ELR (cell line): ENCODE measurements around the gene MB21D2.

ENCODE experiments used
- DNase-seq: peaks from one replicate; pipeline ENCODE4 v3.0.0-alpha.2; 2015; ENCODE audit warnings: low read depth

Gene MB21D2

DNA sequence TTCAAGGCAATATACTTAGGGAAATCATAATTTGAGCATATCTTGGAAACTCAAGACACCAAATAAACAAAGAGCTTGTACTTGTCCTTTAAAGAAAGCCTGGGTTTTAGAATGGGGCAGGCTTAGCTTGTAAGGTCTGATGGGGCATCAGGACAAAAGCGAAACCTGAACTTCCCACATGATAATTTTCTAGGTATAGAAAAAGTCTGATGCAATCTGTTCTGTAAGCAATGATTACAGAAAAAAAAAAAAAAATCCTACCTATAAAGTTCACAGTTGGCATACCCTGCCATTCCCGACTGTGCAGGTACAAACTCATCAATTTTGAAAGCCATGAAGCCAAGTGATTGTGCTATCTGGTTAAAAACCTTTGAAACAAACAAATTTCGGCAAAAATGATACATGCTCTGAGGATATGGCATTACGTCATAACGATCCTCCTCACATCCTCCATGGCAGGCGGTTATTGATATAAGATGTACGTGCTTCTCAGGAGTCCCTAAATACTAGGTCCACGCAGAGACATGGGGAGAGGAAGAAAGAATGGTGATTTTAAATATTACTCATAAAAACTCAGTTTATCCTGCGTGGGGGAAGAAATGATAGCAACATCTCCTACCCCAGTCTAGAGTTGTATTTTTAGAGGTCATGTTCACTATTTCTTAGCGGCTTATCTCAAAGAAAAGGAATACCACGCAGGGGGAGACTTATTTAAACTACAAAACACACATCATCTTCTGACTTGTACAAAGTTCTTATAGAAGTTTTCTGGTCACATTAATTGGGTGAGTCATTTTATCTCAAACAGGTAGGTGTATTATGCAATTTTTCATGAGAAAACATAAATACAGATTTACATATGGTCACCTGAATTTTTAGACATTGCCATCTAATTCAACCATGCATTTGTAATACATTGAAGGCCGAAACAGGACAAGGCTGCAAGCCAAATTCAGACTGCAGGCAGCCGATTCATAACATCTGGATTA lies 27.0 kb downstream of the MB21D2 start:
- no peak for DNase-seq

DNA sequence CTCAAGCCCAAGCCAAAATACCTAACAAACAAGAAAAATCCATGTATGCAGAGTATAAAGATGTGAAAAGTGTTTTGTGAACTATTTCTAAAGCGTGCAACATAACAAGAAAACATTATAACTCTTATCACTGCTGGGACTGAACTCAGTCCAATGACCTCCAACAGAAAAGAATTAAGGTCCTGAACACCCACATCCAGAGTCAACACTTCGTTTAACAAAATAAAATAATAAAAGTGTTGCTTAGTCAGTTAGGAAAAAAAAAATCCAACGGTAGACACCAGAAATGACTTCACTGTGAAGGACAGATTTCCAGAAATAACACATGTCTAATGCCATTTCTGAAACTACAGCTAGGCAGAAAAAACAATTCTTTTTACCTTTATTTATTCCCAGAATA lies 28.0 kb downstream of the MB21D2 start:
- DNase-seq, result no peak

DNA sequence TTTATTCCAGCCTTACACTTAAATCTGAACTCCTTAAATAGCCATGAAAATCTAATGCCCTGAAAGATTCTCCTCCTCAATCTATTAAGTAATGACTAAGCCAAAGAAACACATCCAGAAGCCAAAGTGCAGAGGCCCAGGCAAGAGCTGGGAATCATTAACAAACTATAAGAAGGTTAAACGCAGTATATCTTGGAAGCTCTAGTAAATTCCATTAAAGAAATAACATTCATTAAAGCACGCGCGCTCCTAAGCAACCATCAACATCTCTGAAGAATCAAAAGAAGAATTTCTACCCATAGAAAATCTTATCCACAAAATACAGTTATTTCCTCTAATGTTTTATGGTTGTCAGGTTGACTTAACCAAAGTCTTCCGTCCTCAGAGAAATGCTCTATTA lies 29.5 kb downstream of the MB21D2 start:
- DNase-seq, result peak; percentile 37

DNA sequence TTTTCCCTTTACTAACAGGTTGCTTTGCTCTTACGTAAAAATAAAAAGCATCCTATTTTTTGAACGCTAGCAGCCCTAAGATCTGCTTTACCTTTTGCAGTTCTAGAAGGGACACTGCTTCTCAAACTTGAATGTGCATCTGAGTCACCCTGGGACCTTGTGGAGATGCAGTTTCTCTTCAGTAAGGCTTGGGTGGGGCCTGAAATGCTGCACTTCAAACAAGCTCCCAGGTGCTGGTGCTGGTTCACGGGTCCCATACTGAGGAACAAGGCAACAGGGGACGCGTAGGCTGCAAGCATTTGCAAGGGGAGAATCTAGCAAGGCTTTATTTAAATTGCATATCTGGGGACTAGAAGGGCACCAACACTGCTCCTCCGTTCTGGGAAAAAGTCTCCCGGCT lies 30.0 kb downstream of the MB21D2 start:
- DNase-seq, result peak; percentile 64

DNA sequence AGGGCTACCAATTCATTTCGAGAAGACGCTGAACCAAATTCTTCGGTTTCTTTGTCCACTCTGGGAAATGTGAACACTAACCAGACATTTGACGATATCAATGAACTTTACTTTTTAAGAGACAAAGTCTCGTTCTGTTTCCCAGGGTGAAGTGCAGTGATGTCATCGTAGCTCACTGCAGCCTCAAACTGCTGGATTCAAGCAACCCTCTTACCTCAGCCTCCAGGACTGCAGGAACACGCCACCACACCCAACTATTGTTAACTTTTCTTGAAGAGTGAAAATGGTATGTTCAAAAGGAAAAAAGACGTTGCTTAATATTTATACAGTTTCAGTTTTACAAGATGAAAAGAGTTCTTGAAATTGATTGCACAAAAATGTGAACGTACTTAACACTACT lies 30.6 kb downstream of the MB21D2 start:
- DNase-seq, result peak; percentile 86

DNA sequence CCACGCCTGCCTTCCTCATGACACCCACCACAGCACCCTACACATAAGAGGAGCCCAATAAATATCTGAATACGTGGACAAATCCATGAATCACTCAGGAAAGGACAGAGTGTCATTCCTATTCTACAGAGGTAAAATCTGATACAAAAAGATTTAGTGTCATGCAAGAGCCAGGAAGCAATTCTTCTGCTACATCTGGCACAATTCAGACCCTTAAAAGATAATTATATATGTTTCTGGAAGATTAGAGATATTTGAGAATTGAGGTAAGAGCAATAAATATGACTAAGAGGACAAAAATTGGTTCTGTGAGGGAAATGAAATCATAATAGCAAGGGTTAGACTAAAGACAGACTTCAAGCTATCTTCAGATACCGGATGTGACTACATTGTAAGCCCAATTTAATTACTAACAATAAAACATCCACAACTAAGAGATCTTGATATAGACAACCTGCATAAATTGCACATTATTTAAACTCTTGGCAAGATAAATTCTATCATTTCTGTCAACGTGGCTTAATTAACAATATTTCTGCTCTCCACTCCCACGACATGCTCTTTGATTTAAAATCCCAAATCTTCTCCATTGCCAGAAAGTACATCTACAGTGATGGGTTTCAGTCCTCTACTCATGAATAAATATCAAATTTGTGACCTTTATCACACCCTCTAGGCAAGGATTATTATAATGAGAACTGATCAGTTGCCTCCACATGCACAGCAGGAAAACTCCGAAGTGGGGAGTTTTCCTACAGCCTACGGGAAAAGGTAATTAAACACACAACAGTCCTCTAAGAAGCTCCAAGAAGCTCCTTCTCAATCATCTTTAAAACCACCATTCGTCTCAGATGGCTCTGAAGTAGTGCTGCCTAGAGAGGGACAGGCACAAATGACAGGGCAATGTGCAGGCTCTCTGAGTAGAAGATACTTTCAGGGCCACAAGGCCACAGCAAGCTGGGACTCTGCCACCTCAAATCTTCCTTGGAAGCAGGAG lies 32.6 kb downstream of the MB21D2 start:
- DNase-seq, result peak; percentile 93

DNA sequence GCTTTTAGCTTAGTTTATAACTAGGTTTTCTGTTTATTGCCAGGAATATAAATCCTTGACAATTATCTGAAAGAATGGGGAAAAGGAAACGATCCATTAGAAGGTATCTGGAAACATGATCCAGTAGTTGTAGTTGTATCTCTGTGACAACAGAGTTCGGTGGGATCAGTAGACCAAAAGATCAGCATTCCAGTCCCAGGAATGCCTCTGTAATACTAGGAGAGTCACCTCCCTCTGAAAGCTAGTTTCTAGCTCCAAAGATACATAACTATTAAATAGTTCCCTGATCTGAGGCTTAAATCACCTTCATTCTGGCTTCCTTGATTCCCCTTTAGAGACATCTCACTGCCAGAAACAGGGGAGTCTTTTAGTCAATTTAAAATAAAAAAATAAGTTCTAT lies 34.1 kb downstream of the MB21D2 start:
- DNase-seq, result no peak

DNA sequence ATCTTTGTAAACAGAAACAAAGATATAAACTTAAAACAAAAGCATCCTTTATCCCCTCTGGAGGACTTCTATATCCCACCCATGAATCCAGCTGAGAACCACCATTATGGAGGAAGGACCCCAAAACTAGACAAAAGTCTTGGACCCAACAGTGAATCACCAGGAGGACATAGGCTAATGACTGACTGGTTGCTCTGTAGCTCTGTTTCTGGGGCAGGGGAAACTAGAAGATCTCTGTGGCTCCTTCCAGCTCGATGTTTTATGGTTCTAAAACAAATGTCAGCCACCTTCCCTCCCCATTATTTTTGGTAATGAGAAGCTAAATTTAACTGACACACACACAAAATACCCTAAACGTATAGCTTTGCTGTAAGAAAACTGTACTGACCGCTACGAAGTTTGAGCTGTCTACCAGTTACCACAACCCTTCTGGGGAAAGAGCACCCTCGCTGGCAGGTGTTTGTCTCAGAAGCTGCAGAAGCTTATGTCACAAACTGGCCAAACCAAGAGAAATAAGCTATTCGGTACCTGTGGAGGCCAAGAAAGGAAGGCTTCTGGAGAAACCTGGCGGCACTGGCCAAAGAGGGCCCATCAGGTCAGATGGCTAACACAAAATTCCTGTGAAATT lies 36.4 kb downstream of the MB21D2 start:
- DNase-seq, result no peak

DNA sequence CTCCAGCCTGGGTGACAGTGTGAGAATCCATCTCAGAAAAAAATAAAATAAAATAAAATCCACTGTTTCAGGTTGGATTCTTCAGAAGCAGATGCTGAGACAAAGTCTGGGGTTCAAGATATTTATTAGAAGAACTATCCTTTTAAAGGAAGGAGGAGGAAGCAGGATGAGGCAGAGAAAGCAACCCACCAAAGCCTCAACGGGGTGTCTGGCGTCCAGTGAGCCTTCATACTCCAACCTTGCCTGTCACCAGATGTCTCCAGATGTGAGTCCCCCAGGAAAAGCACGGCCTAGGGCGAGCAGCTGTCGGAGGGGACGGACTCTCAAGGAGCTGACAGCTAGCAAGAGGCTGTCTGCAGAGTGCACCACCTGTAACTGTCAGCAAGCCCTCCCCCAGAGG lies 37.3 kb downstream of the MB21D2 start:
- DNase-seq, result no peak

DNA sequence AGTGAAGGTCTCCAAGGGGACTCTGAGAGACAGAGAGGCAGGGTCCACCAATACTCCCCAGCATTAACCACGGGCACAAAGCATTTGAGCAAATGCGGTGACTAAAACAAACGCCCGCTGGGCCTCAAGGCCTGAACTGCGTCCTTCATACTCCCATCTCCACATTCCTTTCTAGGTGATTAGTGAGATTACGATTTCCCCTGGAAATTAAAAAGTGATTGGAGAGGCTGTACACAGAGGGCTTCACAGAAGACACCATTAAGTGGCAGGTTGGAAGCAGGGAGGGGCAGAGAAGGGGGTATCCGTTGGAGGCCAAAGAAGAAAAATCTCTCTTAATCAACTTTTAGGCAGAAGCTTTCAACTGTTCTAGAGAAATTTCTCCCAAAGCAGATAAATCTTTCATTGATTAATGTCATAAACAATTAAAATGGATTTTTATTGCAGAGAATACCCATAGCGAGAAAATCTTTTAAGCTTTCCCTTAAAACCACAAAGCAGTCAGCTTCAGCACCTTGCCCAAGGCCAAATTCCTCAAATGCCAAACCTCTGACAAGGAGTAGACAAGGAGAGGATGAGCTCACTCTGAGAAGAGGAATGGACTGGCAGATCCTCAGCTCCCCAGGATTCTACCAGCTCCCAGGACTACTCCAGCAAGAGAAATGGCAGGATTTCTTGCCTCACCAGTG lies 38.2 kb downstream of the MB21D2 start:
- peak; percentile 100 for DNase-seq

DNA sequence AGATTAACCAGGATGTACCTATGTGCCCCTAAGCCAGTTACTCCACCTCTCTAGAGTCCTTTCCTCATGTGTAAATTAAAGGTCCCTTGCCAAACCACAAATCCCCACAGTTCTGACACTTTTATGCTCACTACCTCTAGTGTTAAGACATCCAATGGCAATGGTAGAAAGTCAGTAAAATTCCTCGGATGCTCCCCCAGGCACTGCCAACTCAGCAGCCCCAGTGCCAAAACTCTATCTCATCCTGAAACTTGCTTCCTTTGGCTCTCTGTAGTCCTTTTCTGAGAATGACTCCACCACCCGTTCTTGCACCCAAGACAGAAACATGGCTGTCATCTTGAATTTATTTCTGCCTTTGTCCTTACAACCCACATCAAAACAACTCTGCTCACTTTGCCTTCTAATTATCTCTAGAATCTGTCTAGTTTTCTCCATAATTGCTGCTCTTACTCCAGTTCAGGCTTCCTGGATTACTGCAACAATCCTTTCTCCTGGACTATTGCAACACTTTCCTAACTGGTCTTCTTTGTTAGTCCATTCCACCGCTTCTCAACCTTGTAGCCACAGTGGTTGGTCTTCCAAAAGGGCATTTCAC lies 41.6 kb downstream of the MB21D2 start:
- DNase-seq, result no peak

DNA sequence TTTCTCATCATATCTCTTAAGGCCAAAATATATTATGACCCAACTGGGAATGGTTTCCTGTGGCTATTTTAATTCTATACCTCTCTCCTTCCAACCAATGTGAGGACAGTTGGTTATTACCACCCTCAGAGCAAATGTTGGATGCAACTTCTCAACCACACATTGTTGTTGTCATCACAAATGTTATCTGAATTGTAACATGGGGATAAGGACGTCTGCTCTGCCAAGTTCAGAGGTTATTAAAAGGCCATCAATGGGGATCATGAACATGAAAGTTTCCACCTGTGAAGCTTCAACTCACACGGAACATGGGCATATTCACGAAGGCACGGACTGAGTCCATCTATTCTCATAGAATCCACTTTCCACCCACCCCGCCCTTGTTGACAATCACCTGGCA lies 46.8 kb downstream of the MB21D2 start:
- DNase-seq, result no peak

DNA sequence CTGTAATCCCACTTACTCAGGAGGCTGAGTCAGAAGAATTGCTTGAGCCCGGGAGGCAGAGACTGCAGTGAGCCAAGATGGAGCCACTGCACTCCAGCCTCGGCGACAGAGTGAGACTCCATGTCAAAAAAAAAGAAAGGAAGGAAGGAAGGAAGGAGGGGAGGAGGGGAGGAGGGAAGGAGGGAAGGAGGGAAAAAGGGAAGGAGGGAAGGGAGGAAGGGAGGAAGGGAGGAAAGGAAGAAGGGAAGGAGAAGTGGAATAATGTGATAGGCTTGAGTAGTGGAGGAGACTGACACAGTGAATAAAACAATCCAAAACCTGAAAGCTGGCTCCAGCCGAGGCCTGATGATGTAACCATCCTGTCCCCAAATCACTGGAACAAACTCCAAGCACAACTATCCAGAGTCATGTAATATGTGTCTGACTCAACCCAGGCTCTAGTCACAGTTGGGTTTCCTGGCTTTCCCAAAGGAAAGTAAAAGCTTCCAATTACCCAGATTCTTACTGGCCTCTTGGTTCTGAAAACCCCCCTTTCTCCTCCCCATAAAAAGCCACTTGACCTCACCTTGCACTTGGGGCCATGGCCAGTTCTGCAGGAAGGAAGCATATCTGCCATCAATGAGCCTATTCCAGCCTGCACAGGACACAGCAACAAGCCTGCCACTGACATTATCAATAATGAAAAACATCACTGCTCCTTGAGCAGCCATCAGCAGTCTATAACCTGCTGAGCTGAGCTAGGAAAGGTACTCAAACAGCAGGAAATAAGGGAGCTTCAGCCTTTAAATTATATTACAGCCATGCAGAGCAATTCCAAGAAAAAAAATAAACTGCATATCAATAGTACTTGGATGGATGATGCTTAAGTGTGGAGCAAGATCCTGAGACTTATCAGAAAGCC lies 48.3 kb downstream of the MB21D2 start:
- DNase-seq, result peak; percentile 79

DNA sequence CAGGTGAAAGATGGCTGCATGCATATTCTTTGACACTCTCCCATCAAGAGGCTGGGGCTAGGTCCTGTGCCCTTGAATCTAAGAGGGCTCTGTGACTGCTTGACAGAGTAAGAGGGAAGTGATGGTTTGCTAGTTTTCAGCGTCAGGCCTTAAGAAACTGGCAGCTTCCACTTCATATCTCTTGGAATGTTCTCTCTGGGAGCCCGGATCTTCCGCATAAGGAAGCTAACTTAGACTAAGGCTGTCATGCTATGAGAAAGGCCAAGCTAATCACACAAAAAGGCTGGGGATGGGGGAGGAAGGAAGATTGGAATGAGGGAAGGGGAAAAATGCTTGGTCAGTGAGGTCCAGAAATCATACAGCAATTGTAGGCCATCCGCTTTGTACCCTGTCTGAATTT lies 50.0 kb downstream of the MB21D2 start:
- DNase-seq, result no peak

DNA sequence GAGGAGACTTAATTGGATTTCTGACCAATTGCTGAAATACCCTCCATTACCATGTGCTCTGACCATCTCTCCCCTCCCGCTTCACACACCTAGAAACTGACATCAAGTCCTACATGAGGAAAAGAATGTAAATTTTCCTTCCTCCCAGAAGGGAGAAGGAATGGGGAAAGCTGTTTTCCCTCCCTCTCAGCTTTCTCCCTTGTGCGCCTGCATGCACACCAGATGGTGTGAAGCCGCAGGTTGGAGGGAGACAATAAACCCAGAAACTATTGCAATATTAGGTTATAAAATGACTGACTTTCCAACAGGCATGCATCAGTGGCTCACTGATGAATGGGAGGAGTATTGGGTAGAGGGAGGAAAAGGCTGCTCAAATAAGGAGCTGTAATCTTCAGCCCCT lies 50.9 kb downstream of the MB21D2 start:
- no peak for DNase-seq

DNA sequence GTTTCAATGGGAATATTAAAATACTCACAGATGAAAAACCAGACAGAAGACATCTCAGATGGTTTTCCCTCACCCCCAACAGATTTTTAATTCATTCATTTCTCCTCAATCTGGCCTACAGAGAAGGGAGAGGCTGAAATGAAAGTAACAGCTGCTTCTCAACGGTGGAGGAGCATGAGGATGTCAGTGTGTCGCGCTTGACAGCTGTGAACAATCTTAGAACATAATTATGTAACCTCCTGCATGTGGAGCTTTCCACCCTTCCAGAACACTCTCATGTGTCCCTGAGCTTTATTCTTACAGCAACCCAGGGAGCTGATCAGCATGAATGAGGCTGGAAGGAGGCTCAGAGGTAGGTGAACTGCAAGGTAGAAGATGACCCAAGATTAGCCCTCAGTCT lies 52.7 kb downstream of the MB21D2 start:
- DNase-seq, result no peak

DNA sequence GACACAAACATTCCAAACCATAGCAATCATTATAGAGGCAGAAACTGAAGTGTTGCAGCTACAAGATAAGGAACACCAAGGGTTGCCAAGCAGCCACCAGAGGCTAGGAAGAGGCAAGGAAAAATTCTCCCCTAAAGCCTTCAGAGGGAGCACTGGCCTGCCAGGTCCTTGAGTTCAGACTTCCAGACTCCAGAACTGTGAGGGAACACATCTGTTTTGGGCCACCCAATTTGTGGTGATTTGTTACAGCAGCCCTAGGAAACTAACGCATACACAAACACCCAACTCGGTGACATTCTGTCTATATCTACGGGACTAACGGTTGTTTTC lies 54.6 kb downstream of the MB21D2 start:
- no peak for DNase-seq

DNA sequence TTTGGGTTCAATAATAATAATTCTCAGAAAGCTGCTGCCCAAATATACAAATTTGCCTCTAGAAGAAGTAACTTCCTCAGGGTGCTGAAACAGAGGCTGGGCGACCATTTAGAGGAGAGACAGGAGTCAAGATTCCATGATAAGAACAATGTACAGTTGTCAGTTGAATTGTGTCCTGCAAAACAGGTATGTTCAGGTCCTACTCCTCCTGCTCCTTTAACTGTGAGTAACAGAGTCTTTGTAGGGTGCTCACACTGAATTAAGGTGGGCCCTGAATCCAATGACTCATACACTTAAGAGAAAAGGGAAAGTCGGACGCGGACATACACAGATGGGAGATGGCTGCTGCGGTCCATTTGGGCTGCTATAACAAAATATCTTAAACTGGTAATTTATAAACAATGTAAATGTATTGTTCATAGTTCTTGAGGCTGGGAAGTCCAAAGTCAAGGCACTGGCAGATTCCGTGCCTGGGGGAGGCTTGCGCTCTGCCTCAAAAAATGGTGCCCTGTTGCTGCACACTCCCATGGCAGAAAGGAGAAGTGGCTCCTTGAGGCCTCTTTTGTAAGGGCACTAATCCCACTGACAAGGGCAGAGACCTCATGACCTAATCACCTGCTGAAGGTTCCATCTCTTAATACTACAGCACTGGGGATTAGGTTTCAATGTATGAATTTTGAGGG lies 55.1 kb downstream of the MB21D2 start:
- no peak for DNase-seq

DNA sequence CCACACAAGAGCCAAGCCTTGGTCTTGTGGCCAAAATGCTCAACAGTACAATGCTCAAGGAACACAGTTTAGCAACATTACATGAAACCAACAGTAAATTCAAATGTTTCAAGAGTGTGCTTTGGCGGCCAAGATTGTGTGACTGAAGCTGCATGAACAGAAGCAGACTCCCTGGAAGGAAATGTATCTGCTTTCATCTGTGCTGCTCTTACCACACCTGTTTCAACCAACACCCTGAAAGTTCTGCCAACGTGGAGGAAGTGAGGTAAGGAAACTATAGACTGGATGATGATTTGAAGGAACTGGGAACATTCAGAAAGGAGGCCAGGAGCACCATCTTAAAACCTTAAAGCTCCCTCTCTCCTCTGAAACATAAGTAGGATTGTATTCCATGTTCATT lies 55.7 kb downstream of the MB21D2 start:
- DNase-seq, result no peak

DNA sequence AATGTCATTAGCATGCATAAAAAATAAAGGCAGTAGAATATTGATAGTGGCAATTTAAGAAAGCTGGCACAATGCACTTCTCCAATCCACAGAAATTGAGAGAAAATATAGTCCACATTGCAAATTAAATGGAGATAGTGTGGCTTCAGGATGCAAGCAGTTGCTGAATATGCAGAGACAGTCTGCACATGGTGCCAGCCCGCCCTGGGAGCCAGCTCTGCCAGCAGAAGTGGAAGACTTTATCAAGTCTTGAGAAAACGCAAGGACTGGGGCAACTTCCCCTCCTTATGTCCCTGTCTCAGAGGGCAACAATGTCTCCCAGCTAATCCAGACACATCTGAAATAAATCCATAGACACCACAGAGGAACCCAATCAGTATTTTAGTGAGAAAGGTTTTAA lies 57.2 kb downstream of the MB21D2 start:
- DNase-seq, result no peak
